ENCODE measurements around the gene DCBLD1.
"Not testable (repeated sequence)": the region's sequence is repeated elsewhere in the genome, so short reads cannot be mapped to it uniquely, and the experiment has no call there.

DCBLD1 gene

DNA sequence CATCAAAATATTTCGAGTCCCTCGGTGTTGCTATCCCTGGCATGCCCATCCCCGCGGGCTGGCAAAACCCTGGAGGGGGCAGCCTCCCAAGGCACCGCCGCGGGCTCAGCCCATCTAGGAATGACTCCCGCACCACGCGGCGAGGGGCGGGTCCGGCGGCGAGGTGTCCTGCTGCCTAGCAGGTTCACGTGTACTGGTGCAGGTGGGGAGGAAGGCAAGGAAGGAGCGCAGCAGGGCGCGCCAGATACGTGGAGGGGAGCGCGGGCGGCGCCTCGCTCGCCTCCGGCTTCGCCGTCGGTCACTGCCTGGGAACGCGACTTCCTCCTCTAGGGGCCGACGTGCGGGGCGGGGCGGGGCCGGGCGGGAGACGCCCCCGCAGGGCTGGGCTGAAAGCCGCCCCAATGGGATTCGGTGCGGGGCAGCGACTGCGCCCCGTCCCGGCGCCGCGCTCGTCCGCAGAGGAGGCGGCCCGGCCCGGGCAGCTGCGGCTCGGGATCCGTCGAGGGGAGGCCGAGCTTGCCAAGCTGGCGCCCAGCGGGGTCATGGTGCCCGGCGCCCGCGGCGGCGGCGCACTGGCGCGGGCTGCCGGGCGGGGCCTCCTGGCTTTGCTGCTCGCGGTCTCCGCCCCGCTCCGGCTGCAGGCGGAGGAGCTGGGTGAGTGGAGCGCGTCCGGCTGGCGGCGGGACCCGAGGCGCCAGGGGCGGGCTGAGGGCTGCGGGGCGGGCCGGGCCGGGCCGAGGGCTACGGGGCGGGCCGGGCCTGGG lies at the start of gene DCBLD1:
TSS of gene DCBLD1 (plus strand) at position 435 of the 764 bp plus-strand sequence. CDS start at position 543, 108 bp downstream.
- peak; percentile 73 for DNase-seq

DNA sequence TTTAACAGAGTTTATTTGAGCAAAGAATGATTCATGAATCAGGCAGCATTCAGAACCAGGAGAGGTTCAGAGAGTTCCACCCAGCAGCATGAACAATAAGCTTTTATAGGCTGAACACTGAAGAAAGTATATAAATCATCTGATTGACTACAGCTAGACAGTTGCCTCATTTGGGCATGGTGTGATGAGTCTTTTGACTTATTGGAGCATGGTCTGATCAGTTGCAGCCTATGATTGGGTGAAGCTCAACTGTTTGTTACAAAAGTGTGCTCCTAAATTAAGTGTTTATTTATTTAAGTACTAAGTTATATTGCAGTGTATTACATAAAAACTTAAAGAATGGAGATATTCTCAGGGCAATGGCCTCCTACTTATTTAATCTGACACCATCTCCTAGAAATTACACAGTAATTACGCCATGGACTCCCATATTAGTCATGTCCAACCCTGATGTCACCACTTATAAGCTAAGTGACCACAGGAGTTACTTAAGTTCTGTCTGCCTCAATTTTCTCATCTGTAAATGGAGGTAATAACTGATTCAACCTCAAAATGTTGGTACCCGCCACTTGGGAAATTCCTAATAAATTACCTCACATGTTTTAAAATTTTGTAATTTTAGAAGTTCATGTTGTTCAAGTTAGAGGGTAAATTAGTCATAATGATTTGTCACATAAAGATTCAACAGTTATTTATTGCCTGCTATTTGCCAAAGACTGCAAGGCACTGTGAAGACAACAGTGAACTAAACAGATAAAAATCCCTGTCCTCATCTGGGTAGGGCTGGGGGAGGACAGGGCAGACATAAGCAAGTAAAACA lies 41.6 kb upstream of the DCBLD1 start:
- no peak for DNase-seq

DNA sequence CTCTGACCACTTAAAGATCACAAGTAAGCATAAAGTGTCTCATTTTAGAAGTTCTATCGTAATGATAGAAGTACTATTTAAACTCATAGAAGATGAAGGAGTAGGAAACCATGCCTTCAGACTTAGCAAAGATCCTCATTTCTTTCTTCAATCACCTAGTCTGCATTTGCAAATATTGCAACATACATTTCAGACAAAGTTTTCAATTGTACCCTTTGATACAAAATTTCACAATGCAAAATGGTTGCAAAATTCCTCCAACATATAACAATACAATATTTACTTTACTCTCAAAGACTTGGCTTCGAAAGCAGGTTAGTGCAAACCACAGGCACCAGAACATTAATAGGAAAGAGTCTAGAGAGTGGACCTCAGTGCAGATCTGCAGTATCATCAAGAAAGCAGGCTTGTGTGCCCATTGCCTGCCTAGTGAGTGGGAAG lies 40.6 kb upstream of the DCBLD1 start:
- DNase-seq, result no peak

DNA sequence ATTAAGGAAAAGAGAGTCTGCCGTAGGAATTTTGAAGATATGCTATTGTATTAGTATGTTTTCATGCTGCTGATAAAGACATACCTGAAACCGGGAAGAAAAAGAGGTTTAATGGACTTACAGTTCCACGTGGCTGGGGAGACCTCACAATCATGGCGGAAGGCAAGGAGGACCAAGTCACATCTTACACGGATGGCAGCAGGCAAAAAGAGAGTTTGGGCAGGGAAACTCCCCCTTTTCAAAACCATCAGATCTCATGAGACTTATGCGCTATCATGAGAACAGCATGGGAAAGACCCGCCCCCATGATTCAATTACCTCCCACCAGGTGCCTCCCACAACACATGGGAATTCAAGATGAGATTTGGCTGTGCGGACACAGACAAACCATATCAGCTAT lies 40.2 kb upstream of the DCBLD1 start:
- DNase-seq, result not testable (repeated sequence)

DNA sequence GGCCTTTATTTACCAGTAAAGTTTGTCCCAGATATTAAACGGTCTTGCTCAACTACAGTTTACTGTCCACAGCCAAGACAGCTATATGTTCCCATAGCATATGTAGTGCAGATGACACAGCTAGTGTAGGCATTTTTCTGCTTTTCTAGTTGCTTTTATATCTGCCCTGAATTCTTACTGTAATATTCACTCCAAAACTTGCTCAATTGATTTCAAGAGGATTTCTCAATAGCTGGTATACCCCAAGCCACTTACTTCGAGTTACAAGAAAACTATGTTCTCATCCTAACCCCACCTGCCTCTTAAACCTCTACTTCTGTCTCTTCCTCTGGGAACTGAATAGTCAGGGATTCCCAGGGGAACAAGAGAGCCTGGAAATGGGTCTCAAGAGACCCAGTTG lies 37.9 kb upstream of the DCBLD1 start:
- no peak for DNase-seq

DNA sequence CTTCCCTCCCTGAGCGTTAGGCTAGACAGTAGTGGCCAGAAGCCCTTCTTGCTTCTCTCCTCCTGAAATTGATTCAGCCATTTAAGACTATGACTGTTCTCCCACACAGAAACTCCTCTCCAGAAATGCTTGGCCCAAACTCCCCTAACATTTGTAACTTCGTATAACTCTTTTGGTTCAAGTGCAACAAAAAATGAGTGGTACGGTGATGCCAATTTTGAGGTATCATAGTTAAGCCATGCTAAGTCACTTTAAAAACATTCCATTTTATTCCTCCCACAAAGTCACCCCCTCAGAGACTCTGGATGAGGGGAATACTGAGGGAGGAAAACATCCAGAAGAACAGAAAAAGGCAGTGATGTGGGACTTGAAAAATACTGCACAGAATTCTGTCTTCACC lies 35.6 kb upstream of the DCBLD1 start:
- no peak for DNase-seq

DNA sequence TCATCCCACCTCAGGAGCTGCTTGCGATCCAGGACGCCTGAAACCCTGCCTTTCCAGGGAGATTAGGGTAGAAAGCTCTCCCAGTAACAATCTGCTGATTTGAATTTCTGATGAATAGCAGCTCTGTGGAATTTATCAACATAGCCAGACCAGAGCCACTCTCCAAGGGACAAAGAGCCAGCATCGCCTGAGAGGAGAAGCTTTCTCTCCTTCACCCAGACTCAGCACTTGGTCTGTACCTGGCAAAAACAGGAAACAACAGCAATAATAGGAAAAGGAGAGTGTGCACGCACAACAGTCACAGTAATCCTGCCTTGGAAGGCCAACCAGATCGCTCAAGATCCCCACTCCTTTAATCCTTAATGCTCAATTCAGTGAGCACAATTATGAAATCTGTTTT lies 34.5 kb upstream of the DCBLD1 start:
- no peak for DNase-seq

DNA sequence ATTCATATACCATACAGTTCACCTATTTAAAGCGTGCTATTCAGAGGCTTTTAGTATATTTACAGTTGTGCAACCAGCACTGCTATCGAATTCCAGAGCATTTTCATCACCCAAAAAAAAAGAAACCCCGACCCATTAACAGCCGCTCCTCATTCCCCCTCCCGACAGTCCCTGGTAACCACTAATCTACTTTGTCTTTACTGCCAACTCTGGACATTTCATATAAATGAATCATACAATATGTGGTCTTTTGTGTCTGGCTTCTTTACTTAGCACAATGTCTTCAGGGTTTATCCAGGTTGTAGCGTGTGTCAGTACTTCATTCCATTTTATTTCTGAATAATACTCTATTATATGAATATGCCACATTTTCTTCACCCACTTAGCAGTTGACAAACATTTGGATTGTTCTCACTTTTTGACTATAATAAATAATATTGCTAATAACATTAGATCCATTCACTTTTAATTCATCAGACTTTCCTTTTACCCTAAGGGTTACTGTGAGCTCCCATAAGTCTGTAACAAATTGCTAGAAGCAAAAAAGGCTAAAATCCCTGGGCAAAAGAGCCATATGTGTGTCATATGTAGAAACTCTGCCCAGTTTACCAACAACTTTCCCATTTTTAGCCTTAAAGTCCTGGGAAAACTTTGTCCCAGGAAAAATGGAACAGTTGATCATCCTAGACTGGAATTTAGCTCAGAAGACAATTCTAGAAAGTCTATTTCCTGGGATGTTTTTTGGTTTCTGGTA lies 33.6 kb upstream of the DCBLD1 start:
- DNase-seq, result no peak

DNA sequence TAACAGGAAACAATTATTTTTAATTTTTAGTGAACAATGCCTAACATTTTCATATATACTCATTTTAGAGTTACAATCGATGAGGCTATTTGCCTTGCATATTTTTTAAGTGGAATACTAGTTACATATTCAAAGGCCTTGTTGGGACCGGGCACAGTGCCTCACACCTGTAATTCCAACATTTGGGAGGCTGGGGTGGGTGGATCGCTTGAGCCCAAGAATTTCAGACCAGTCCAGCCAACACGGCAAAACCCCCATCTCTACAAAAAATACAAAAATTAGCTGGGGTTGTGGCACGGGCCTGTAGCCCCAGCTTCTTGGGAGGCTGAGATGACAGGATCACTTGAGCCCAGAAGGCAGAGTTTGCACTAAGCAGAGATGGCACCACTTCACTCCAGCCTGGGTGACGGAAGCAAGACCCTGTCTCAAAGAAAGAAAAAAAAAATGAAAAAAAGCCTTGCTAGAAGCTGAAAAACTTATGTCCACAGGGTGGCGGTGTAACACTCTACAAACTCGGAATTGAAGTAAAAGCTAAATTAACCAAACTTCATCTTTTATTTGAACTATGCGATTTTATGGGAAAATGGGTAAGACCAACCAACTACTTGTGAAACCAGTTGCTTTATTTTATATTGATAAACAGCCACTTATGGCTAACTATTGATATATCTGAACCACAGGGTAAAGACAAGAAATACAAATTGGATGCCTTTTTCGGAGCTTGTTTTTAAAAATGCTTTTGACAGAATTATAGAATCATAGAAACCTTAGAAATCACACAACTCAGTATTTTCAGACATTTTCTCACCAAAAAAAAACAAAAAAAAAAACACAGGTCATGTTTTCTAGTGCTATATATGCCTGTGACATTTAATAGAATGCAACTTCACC lies 32.7 kb upstream of the DCBLD1 start:
- peak; percentile 56 for DNase-seq

DNA sequence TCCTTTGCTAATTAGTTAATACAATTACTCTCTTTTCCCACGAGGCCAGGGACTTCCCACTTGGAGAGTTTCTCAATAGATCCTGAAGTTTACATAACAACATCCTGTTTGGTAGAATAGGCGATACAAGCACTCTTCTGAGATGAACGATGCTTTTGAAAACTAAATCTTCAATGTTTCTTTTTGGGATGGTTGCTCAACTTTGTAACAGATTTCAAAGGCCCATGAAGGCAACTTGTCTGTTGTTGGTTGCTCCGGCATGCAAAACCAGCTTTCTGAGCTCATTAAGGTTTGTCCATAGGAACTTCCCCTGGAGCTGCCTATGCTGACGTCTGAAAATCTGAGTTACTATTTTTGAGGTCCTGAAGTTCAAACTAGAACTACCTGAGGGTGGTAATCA lies 30.8 kb upstream of the DCBLD1 start:
- no peak for DNase-seq

DNA sequence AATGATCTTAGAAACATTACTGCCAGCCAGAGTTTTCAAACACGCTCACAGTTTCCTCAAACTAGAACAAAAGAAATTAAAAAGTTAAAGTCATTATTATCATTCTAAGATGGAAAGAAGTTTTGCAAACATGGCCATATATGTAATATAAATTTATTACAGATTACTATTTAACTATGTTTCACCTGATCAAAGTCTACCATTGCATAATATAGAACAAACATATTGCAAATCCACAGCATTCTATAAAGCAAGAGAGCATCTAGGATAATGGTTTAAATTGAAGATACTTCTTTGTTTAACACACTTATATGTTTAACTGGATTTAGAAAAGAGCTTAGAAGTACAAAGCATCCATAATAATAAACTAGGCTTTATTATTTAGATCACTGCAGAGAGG lies 26.2 kb upstream of the DCBLD1 start:
- DNase-seq, result no peak

DNA sequence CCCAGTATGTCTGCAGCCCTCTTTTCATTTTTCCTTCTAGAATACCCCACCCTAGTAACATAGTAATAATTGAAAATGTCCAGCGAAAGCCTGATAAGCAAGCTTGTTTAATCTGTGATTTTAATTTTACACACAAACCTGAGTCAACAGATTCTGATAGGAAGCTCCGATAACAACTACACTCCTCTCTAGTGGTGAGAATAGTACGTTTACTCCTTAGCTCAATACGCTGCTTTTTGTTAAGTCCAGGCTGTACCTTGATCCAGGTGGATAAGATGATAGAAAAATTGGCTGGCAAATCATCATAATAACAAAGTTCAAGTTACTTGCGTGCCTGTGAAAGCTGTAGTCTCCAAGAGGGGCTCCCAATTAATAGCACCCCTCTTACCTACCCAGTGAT lies 25.5 kb upstream of the DCBLD1 start:
- DNase-seq, result no peak

DNA sequence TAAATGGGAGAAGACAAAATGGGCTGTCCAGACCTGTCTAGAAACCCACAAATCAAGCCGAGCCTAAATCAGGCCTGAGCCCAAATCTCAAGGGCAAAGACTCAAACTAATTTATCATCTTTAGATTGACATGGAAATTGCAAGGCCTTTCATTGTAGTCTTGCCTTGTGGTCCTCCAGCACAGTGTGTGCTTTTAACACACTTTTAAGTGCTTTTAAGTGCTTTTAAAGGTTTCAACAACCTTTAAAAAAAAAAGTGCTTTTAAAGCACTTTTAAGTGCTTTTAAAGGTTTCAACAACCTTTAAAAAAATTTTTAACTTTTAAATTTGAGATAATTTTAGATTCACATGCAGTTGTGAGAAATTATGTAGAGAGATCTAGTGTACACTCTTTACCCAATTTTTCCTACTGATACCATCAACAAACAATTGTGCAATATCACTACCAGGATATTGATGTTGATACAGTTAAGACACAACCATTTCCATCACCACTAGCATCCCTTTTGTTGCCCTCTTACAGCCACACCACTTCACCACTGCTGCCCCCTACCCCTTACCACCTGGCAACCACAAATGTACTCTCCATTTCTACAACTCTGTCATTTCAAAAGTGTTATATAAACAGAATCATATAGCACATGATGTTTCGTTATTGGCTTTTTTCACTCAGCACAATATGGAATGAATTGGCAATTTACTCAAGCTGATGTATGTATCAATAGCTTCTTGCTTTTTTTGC lies 23.1 kb upstream of the DCBLD1 start:
- DNase-seq, result peak; percentile 46

DNA sequence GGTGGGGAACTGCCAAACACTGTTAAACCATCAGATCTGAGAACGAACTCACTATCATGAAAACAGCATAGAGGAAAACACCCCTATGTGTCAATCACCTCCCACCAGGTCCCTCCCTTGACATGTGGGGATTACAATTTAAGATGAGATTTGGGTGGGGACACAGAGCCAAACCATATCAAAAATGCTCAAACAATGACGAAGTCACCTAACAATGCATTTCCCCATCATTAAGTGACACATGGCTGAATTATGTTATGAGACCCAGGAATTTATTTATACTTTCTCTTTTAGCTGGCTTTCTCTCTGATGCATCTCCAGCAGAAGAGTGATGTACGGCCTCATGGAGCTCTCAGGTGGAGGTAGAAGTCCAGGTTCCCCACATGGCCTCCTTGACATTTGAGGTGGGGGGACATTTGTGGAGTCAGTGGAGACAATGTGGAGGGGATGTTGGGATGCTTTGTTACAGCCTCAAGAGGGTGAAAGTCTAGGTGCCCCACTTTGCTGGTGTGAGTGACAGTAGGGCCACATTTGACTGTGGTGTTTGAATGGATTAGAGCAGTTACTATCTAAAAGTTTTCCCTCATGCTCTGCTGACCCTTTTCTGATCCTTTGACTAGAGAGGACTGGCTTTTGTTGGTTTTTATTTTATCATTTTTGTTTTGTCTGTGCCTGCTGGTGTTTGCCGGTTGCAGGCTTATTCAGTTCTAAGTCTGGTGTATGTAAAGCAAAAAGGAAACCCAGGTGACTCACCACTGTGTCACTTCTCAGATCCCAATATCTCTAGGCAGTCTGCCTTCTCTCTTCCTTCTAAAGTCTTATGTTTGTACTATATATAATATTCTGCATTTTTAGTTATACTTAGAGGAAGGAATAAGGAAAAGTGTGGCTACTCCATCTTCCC lies 18.5 kb upstream of the DCBLD1 start:
- DNase-seq, result peak; percentile 63

DNA sequence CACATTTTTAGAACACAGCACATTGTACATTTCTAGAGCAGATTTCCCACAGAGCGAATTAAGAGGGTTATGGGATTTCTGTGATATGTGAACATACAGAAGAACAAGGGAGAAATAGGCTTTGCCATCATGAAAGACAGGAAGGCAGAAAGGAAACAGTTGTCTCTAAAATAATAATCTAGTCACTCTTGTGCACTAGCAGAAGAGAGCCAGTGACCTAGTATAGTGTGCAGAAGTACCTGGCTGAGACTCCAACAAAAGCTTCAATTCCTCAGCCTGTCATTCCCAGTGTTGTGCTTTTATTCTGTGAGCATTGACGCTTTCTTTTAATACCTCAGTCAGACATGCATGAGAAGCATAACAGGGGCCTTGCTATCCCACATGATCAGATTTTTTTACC lies 17.8 kb upstream of the DCBLD1 start:
- no peak for DNase-seq

DNA sequence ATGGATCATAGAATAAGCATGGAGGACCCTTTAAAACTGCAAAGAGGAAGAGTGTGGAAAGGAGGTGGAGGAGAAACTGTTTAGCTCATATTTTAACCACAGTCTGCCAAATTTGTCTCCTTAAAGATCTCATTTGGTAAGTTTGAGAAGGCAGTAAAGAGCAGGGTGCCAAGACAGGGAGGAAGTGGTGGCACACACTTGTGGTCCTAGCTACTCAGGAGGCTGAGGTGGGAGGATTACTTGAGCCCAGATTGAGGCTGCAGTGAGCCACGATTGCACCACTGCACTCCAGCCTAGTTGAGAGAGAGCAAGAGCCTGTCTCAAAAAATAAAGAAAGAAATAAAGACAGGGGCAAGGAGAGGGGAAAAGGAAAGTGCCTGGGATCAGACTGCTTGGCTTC lies 16.8 kb upstream of the DCBLD1 start:
- DNase-seq, result peak; percentile 31

DNA sequence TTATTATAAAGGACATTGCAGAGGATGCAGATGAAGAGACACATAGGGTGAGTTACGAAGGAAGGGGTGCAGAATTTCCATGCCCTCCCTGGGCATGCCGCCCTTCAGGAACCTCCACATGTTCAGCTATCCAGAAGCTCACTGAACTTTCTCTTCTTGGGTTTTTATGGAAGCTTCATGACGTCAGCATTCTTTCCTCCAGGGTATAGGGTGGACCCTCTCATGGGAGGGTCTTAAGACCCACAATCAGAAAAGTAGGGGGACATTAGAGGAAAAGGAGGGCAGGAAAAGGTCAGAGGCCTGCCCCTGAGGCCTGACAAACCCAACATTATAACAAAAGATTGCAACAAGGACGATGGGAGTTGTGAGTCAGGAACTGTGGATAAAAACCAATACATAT lies 14.6 kb upstream of the DCBLD1 start:
- DNase-seq, result no peak

DNA sequence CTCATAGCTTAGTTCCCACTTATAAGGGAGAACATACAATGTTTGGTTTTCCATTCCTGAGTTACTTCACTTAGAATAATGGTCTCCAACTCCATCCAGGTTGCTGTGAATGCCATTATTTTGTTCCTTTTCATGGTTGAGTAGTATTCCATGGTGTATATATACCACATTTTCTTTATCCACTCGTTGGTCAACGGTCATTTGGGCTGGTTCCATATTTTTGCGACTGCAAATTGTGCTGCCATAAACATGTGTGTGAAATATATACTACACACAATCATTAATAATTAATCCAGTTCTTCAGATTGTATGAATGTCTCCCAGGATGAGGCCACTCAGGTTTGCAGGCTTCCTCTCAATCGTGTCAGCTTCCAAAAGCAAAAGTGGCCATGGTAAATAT lies 13.9 kb upstream of the DCBLD1 start:
- not testable (repeated sequence) for DNase-seq

DNA sequence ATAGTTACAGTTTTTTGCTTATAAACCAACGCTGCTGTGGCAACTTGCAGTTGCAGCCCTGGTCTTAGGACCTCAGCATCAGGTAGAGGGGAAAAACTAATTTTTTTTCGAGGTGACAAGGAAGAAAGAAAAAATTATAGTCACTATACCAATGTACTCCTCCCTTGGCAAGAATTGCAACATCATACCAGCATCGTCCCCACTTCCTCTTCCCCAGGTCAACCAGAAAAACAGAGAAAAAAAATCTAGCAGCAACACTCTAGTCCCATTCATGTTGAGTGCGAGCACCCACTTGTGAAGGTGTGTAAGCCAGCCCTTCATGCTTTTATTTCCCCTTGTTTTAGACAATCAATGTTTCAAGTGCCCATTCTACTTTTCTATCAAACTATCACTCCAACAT lies 13.1 kb upstream of the DCBLD1 start:
- no peak for DNase-seq

DNA sequence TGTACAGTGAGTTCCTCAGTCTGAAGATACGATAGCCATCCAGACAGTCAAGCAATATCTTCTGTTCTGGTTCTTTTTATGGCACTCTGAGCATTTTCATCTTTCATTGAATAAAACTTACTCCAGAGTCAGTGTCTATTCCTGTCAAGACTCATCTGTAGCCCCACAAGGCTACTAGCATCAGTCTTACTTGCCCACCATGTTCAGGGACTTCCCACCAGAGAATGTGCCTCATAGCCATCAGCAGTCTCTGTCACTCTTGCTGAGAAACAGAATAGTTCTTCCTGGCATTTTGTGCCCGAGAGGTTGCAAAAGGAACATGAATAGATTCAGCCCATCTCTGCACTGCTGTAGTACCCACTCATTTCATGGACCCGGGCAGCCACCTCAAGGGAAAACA lies 12.7 kb upstream of the DCBLD1 start:
- no peak for DNase-seq

DNA sequence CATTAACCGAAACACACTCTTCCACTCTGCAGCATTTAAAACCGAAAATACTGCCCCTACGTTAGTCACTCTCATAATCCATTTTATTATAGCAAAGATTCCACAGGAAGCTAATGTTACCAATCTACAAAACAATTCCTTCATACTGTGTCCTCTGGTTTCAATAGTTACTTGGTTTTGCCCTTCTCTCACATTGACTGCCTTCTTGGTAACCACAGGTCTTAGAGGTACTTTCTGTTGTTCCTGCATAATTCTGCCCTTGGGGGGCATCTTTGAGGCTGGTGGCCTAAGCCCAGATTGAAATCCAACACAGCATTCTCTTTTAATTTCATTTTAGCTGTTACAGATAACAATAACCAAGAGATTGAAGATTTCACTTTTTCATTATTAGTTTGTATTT lies 9.8 kb upstream of the DCBLD1 start:
- no peak for DNase-seq

Data from activated CD4-positive, alpha-beta T cell treated with anti-CD3 and anti-CD28 coated beads, Interleukin-2, Interleukin-6, amounts not matched to agents 100 ng/mL and 50 ng/mL, durations not matched to agents 16 hours and 8 hours (primary cell).